Neural cell (in vitro differentiated cells): ENCODE data around the gene CLTCL1. TPM values are rescaled to one million over a fixed set of nuclear protein-coding genes. Genes with fewer than 3 reads are reported as not detected.
"Not testable (repeated sequence)": the region's sequence is repeated elsewhere in the genome, so short reads cannot be mapped to it uniquely, and the experiment has no call there.

Experiments
- H2AFZ ChIP-seq: fragments of 200-600, 300-800 bp; sonication (generic), shearing (Covaris generic); 2 replicates; pipeline ENCODE4 v1.6.0; 2014; ENCODE audit warnings: low read depth, mild to moderate bottlenecking, antibody characterized with exemption, low read length, moderate library complexity
- H3F3A ChIP-seq: fragments of 200-600 bp; shearing (Covaris generic); 2 replicates; pipeline ENCODE4 v1.6.1; 2016; ENCODE audit warnings: mild to moderate bottlenecking, moderate library complexity, mixed read lengths, antibody characterized with exemption, low read length; ENCODE audit not compliant: insufficient read depth, poor library complexity, severe bottlenecking
- H3K27ac ChIP-seq: fragments of 200-600, 300-800 bp; sonication (generic), shearing (Covaris generic); 2 replicates; pipeline ENCODE4 v1.5.1; 2014; ENCODE audit warnings: mild to moderate bottlenecking, low read length, moderate library complexity
- H3K27me3 ChIP-seq: fragments of 300-800, 200-600 bp; sonication (generic), shearing (Covaris generic); 2 replicates; pipeline ENCODE4 v1.6.0; 2014; ENCODE audit warnings: mild to moderate bottlenecking, low read depth, low read length, moderate library complexity; ENCODE audit not compliant: insufficient read depth
- H3K36me3 ChIP-seq: fragments of 300-800, 200-600 bp; sonication (generic), shearing (Covaris generic); 2 replicates; pipeline ENCODE4 v1.5.1; 2014; ENCODE audit warnings: mild to moderate bottlenecking, antibody characterized with exemption, low read length, moderate library complexity; ENCODE audit not compliant: insufficient read depth
- H3K4me2 ChIP-seq: fragments of 300-800, 200-600 bp; sonication (generic), shearing (Covaris generic); 2 replicates; pipeline ENCODE4 v1.6.0; 2014; ENCODE audit warnings: mild to moderate bottlenecking, low read length
- H3K4me3 ChIP-seq: fragments of 300-800, 200-600 bp; sonication (generic), shearing (Covaris generic); 2 replicates; pipeline ENCODE4 v1.5.1; 2014; ENCODE audit warnings: mild to moderate bottlenecking, low read length, moderate library complexity
- H3K79me2 ChIP-seq: fragments of 200-600 bp; shearing (Covaris generic); replicated peaks from 2 replicates; pipeline ENCODE4 v1.6.0; 2014; ENCODE audit warnings: mild to moderate bottlenecking, low read length, moderate library complexity; ENCODE audit not compliant: insufficient read depth
- H3K9ac ChIP-seq: fragments of 300-800, 200-600 bp; sonication (generic), shearing (Covaris generic); 2 replicates; pipeline ENCODE4 v1.6.1; 2016; ENCODE audit warnings: mild to moderate bottlenecking, low read length, mixed read lengths
- H3K9me2 ChIP-seq: fragments of 200-600 bp; shearing (Covaris generic); 2 replicates; pipeline ENCODE4 v1.6.1; 2016; ENCODE audit warnings: mild to moderate bottlenecking, low read length, mixed read lengths; ENCODE audit not compliant: insufficient read depth
- H3K9me3 ChIP-seq: fragments of 200-600, 300-800 bp; sonication (generic), shearing (Covaris generic); 2 replicates; pipeline ENCODE4 v1.6.1; 2016; ENCODE audit warnings: mild to moderate bottlenecking, mixed run types, low read length, moderate library complexity, mixed read lengths
- H4K20me1 ChIP-seq: fragments of 200-600 bp; shearing (Covaris generic); 2 replicates; pipeline ENCODE4 v1.6.1; 2016; ENCODE audit warnings: mild to moderate bottlenecking, mixed run types; ENCODE audit not compliant: insufficient read depth
- CTCF ChIP-seq: fragments of 450-650 bp; IDR thresholded peaks from 2 replicates; pipeline ENCODE4 v1.5.1; 2014; ENCODE audit warnings: antibody characterized with exemption, mild to moderate bottlenecking, moderate library complexity; ENCODE audit not compliant: poor library complexity, severe bottlenecking
- EP300 ChIP-seq: fragments of 450-650 bp; conservative IDR thresholded peaks from 2 replicates; pipeline ENCODE4 v1.6.1; 2014; ENCODE audit warnings: antibody characterized with exemption, mild to moderate bottlenecking, moderate library complexity; ENCODE audit not compliant: poor library complexity, severe bottlenecking
- EZH2 ChIP-seq: fragments of 200-600, 300-800 bp; shearing (Covaris generic), sonication (generic); IDR thresholded peaks from 2 replicates; pipeline ENCODE4 v1.6.1; 2014; ENCODE audit warnings: antibody characterized with exemption, low read length, borderline replicate concordance, mild to moderate bottlenecking; ENCODE audit not compliant: insufficient read depth, poor library complexity, severe bottlenecking
- MXI1 ChIP-seq: fragments of 450-650 bp; conservative IDR thresholded peaks from 2 replicates; pipeline ENCODE4 v1.6.1; 2014; ENCODE audit warnings: antibody characterized with exemption, mild to moderate bottlenecking; ENCODE audit not compliant: poor library complexity, severe bottlenecking
- POLR2AphosphoS5 ChIP-seq: IDR thresholded peaks from 2 replicates; pipeline ENCODE4 v1.6.1; 2012
- RAD21 ChIP-seq: fragments of 450-650 bp; conservative IDR thresholded peaks from 2 replicates; pipeline ENCODE4 v1.6.1; 2014; ENCODE audit warnings: antibody characterized with exemption, mild to moderate bottlenecking, moderate library complexity
- SMC3 ChIP-seq: fragments of 450-650 bp; conservative IDR thresholded peaks from 2 replicates; pipeline ENCODE4 v1.6.1; 2014; ENCODE audit warnings: antibody characterized with exemption, mild to moderate bottlenecking, moderate library complexity; ENCODE audit not compliant: poor library complexity
- TAF1 ChIP-seq: IDR thresholded peaks from 2 replicates; pipeline ENCODE4 v1.6.1; 2012; ENCODE audit warnings: low read depth
- polyA plus RNA-seq: library from polyadenylated mRNA; depleted of rRNA; stranded (reverse); fragments of >200 nt; gene quantifications from 2 replicates; pipeline ENCODE4 v1.2.3, GENCODE V29; 2014
- TF ChIP-seq, protein P1 (sequence below): IDR thresholded peaks from 2 replicates; pipeline ENCODE4 v1.6.1; 2012; ENCODE audit warnings: borderline replicate concordance

Gene CLTCL1
- polyA plus RNA-seq, 1 donor from 2014 or later = 7.8 TPM

DNA sequence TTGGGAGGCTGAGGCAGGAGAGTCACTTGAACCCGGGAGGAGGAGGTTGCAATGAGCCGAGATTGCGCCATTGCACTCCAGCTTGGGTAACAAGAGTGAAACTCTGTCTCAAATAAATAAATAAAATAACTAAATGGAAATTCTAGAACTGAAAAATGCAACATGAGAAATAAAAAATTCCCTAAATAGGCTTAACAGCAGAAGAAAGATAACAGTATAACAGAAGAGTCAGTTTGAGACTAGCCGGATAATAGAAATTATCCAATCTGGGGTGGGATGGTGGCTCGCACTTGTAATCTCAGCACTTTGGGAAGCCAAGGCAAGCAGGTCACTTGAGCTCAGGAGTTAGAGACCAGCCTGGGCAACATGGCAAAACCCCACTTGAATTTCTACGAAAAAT is 127.1 kb downstream of the CLTCL1 start:
- Histone ChIP-seq H4K20me1 (no peaks in the 10 kb centered on the region), H3K4me2 (no peak overlapping the region), H3K27ac (no peak overlapping the region), H3K9me3 (no peaks in the 10 kb centered on the region), H3K9ac (no peak overlapping the region), H3K36me3 (no peaks in the 10 kb centered on the region), H3F3A (no peaks in the 10 kb centered on the region), H3K9me2 (no peaks in the 10 kb centered on the region), H3K27me3 (peaks cover 30% of the 10 kb centered on the region), H2AFZ (no peak overlapping the region), H3K79me2 (no peaks in the 10 kb centered on the region), H3K4me3 (no peak overlapping the region)
- TF ChIP-seq TAF1 (no peak), EP300 (no peak), CTCF (no peak), EZH2 (no peak), POLR2AphosphoS5 (no peak), MXI1 (no peak), SMC3 (no peak), RAD21 (no peak)
- TF ChIP-seq, protein P1, sequence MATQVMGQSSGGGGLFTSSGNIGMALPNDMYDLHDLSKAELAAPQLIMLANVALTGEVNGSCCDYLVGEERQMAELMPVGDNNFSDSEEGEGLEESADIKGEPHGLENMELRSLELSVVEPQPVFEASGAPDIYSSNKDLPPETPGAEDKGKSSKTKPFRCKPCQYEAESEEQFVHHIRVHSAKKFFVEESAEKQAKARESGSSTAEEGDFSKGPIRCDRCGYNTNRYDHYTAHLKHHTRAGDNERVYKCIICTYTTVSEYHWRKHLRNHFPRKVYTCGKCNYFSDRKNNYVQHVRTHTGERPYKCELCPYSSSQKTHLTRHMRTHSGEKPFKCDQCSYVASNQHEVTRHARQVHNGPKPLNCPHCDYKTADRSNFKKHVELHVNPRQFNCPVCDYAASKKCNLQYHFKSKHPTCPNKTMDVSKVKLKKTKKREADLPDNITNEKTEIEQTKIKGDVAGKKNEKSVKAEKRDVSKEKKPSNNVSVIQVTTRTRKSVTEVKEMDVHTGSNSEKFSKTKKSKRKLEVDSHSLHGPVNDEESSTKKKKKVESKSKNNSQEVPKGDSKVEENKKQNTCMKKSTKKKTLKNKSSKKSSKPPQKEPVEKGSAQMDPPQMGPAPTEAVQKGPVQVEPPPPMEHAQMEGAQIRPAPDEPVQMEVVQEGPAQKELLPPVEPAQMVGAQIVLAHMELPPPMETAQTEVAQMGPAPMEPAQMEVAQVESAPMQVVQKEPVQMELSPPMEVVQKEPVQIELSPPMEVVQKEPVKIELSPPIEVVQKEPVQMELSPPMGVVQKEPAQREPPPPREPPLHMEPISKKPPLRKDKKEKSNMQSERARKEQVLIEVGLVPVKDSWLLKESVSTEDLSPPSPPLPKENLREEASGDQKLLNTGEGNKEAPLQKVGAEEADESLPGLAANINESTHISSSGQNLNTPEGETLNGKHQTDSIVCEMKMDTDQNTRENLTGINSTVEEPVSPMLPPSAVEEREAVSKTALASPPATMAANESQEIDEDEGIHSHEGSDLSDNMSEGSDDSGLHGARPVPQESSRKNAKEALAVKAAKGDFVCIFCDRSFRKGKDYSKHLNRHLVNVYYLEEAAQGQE = no peak

DNA sequence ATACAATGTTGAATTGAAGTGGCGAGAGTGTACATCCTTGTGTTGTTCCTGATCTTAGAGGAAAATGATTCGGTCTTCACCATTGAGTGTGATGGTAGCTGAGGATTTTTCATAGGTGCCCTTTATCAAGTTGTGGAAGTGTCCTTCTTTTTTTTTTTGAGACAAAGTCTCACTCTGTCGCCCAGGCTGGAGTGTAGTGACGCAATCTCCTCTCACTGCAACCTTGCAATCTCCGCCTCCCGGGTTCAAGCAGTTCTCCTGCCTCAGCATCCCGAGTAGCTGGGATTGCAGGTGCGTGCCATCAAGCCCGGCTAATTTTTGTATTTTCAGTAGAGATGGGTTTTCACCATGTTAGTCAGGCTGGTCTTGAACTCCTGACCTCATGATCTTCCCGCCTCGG is 132.9 kb downstream of the CLTCL1 start:
- H3K27me3 ChIP-seq, H3K4me3 ChIP-seq, H3K79me2 ChIP-seq, H3K27ac ChIP-seq, H3F3A ChIP-seq, H3K36me3 ChIP-seq, H3K4me2 ChIP-seq, H3K9ac ChIP-seq, H3K9me2 ChIP-seq, H3K9me3 ChIP-seq, H4K20me1 ChIP-seq, H2AFZ ChIP-seq: not testable (repeated sequence)

DNA sequence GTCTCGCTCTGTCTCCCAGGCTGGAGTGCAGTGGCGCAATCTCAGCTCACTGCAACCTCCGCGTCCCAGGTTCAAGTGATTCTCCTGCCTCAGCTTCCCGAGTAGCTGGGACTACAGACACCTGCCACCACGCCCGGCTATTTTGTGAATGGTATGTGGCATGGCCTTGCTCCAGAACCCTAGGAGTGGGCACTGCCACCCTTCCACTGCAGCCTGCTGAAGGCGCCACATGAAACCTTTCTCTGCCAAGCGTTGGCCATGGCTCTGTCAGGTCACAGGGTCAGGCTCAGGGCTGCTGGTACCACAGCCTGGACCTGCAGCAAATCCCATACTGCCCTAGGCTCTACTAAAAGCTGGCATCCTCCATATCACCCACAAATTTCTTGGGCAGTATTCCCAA is 135.4 kb downstream of the CLTCL1 start:
- H3K4me2 ChIP-seq, H3K79me2 ChIP-seq, H3K9me2 ChIP-seq, H3K4me3 ChIP-seq, H2AFZ ChIP-seq, H3K27ac ChIP-seq, H4K20me1 ChIP-seq, H3K9me3 ChIP-seq, H3K9ac ChIP-seq, H3K36me3 ChIP-seq, H3F3A ChIP-seq: not testable (repeated sequence)
- H3K27me3 ChIP-seq = peaks cover 30% of the 10 kb centered on the region
